GM18873 (cell line): ENCODE results near the gene SNAI1.
"Not testable (repeated sequence)": the region's sequence is repeated elsewhere in the genome, so short reads cannot be mapped to it uniquely, and the experiment has no call there.

Source experiments
- ATAC-seq: cut with Tn5 transposase; IDR thresholded peaks from one replicate; pipeline ENCODE4 v1.9.1; 2021; ENCODE audit warnings: mild to moderate bottlenecking, moderate library complexity, moderate number of reproducible peaks; ENCODE audit not compliant: unreplicated experiment, low FRiP score

The SNAI1 gene

DNA sequence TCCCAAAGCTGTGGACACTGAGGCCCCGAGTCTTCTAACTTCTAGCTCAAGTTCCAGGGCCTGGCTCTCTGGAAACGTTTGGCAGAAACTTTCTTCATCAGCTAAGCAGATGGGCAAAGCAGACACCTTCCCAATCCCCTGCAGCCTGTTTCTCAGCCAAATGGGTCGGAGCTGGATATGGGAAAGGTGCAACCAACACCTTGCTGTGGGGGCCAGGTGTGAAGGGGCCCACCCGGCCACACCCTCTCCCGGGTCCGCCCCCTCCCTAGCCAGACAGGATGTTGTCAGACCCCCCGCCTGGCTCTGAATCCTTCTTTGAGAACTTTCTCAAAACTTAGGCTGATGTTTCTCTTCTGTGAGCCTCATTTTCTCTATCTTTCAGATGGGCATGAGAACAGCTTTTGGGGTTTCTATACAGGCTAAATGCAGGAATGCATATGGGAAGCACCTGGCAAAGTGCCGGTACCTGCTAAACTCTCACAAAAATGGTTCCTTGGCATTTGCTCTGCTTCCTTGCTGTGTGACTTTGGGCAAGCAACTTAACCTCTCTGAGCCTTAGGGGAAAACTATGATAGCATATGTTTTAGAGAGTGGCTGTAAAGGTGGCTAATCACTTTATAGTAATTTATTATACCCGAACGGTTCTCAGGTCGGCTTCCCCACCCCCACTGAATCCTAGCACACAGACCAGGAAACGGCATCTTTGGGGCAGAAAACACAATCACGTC lies 1.8 kb downstream of the SNAI1 start:
- no peak for ATAC-seq

DNA sequence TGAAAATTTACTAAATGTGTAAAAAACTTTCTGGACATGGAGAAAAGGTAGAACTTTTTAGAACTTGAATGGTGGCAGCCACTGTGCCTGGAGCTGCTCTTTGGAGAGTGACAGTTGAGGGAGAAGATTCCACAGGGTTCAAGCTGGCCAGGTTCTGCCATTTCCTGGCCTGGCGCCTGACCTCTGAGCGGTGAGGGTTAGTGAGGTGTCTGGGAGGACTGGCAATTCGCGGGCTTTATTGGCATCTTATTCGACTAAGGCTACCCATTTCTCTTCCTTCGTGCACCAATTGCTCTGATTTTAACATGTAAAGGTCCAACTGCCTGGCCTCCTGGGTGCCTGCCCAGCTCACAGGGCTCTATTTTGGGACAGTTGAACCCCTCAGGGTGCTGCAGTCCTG lies 2.4 kb downstream of the SNAI1 start:
- no peak for ATAC-seq

DNA sequence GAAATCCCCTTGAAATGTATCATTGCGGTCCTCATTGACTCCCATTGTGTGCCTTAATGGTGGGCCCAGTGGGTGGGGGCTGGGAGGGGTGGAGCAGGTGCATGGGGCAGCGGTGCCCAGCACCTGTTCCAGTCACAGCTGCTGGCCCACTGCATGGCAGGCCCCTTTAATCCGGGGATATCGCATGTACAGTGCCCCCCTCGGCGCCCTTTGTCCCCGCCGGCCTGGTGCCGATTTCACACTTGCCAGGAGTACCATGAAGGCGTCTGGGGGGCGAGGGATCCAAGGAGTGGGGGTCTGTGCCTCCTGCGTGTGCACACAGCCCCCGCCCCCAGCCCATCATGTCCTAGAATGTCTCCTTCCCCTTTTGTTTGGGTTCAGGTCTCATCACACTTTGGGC lies 2.8 kb downstream of the SNAI1 start:
- ATAC-seq = no peak

GRCh38 chr20:49986049-49986448 lies 3.3 kb downstream of the SNAI1 start:
- ATAC-seq = no peak

- ATAC-seq = no peak
These were observed 4.5 kb downstream of the SNAI1 start for GRCh38 chr20:49987015-49987867.

DNA sequence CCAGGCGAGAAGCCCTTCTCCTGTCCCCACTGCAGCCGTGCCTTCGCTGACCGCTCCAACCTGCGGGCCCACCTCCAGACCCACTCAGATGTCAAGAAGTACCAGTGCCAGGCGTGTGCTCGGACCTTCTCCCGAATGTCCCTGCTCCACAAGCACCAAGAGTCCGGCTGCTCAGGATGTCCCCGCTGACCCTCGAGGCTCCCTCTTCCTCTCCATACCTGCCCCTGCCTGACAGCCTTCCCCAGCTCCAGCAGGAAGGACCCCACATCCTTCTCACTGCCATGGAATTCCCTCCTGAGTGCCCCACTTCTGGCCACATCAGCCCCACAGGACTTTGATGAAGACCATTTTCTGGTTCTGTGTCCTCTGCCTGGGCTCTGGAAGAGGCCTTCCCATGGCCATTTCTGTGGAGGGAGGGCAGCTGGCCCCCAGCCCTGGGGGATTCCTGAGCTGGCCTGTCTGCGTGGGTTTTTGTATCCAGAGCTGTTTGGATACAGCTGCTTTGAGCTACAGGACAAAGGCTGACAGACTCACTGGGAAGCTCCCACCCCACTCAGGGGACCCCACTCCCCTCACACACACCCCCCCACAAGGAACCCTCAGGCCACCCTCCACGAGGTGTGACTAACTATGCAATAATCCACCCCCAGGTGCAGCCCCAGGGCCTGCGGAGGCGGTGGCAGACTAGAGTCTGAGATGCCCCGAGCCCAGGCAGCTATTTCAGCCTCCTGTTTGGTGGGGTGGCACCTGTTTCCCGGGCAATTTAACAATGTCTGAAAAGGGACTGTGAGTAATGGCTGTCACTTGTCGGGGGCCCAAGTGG lies 5.3 kb downstream of the SNAI1 start:
- ATAC-seq = no peak

GRCh38 chr20:49989234-49990065 lies 6.7 kb downstream of the SNAI1 start:
- no peak for ATAC-seq

GRCh38 chr20:49990271-49990720 lies 7.5 kb downstream of the SNAI1 start:
- ATAC-seq = no peak

DNA sequence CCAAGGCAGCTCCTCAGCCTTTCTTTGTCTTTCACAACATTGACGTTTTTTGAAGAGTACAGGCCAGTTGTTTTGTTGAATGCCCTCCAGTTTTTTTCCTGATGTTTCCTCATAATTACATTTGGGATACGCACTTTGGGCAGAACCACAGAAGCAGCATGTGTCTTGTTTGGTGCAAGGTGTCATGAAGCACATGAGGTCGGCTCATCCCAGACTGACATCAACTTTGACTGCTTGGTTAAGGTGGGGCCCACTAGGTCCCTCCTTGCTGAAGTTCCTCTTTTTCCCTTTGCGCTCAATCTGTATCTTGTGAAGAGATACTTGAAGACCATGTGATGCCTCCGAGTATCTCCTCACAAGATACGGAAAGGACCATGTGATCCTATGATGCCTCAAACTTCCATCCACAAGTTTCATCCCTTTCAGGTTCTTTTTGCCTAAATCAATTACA lies 10.5 kb downstream of the SNAI1 start:
- ATAC-seq = no peak

DNA sequence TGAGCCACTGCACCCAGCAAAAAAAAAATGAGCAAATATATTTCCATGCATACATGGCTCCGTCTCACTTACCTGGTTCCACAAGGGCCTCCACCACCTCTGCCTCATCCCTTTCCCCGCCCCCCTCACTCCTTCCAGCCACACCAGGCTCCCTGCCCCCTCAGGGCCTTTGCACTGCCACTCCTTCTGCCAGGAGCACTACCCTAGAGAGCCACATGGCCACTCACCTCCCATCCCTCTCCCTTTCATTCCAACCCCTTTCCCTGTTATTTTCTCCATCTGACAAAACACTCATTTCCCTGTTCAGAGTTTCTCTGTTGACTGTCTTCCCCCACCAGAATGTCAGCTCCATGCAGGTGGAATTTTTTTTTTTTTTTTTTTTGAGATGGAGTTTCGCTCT lies 12.8 kb downstream of the SNAI1 start:
- no peak for ATAC-seq

DNA sequence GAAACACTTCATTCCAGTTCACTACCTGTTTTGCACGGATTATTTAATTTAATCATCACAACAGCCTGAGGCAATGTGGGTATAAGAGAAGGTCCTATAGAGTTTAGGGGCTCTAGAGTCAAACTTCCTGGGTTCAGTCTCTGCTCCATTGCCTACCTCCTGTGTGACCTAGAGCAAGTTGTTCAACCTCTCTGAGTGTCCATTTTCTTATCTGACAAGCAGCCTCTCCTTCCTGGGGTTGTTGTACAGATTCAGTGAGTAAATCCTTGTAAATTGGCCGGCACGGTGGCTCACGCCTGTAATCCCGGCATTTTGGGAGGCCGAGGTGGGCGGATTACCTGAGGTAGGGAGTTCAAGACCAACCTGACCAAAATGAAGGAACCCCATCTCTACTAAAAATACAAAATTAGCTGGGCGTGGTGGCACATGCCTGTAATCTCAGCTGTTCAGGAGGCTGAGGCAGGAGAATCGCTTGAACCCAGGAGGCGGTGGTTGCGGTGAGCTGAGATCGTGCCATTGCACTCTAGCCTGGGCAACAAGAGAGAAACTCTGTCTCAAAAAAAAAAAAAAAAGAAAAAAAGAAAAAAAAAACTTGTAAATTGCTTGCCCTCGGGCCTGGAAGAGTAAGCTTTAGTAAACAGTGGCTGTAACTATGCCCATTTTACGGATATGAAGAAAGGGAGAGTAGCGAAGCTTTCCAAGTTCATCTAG lies 15.9 kb downstream of the SNAI1 start:
- ATAC-seq = not testable (repeated sequence)

DNA sequence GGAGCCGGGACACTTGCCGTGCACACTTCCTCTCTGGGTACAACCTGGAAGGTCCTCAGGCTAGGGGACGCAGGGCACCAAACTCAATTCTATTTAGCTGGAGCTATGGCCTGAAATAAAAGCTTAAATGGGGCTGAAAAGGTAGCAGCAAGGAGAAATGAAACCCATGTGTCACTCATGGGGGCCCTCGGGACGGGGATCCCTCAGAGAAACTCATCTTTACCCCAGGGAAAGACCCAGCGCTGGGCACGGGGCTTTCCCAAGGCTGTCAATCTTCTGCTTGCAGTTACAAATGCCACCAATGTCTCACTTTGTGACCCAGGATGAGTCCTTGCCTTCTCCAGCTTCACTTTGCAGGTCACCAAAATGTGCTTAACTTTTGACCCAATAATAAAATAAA lies 16.5 kb downstream of the SNAI1 start:
- ATAC-seq = peak; percentile 52

GRCh38 chr20:50000548-50001222 lies 17.9 kb downstream of the SNAI1 start:
- ATAC-seq = not testable (repeated sequence)

GRCh38 chr20:50001784-50002311 lies 19.1 kb downstream of the SNAI1 start:
- ATAC-seq = no peak

- no peak for ATAC-seq
These were observed 20.5 kb downstream of the SNAI1 start for GRCh38 chr20:50003253-50003656.

DNA sequence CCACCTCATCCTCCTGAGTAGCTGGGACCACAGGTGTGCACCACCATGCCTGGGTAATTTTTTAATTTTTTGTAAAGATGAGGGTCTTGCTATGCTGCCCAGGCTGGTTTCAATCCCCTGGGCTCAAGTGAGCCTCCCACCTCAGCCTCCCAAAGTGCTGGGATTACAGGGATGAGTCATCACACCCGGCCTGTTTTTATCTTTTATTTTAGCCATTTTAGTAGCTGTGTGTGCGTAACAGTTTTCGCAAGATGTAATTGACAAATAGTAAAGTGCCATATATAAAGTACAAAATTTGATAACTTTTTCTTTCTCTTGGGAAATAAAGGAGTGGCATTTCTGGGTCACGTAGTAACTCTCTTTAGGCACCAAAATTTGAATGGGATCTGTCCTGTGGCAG lies 21.4 kb downstream of the SNAI1 start:
- no peak for ATAC-seq

DNA sequence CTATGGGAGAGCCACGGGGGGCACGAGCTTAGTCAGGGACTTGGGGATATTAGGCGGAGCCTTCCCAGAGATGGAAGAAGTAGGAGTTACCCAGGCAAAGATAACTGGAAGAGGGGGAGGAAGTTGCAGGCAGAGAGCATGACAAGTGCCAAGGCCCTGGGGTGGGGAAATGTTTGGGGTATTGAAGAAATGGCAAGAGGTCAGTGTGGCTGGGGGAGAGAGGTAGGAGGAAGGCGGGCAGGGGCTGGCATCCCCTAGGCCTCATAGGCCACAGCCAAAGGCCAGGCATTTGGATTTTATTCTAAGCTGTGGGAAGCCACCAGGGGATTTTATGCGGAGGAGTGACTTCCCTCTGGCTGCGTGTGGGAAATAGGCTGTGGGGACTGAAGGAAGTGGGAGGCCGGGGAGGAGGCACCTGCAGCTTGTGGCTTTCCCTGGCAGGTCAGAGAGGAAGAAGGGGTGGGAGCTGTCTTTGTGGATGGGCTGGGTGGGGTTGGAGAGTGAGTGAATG lies 22.7 kb downstream of the SNAI1 start:
- no peak for ATAC-seq

GRCh38 chr20:50007369-50007768 lies 24.6 kb downstream of the SNAI1 start:
- ATAC-seq = no peak
